Vagina (tissue), 2 donors: ENCODE measurements around the gene ALDH3B2.
"Not testable (repeated sequence)": the region's sequence is repeated elsewhere in the genome, so short reads cannot be mapped to it uniquely, and the experiment has no call there.

Experiments
- CTCF ChIP-seq, 3 experiments: fragments of 450-650 bp in 2 of 3; fragments of 200-600 bp in 1 of 3; sonication (generic) in 1 of 3; IDR thresholded peaks; one replicate each; pipeline ENCODE4 v1.5.1; 2017 to 2019; ENCODE audit warnings: antibody characterized with exemption in 3 of 3, mild to moderate bottlenecking in 2 of 3, moderate library complexity in 2 of 3
- POLR2A ChIP-seq, 2 donors: fragments of 450-650 bp; IDR thresholded peaks; one replicate each; pipeline ENCODE4 v1.6.1; 2017; ENCODE audit warnings: antibody characterized with exemption in 2 of 2, mild to moderate bottlenecking in 2 of 2, moderate library complexity in 2 of 2
- POLR2AphosphoS5 ChIP-seq, 2 donors: sonication (generic); formaldehyde crosslinking; IDR thresholded peaks; one replicate each; pipeline ENCODE4 v1.9.0; 2017; ENCODE audit warnings: antibody characterized with exemption in 2 of 2, mild to moderate bottlenecking in 2 of 2, low read depth in 1 of 2; ENCODE audit not compliant: insufficient read depth in 1 of 2

GRCh38 chr11:67637441-67637840, 37.0 kb downstream of the ALDH3B2 start:
- TF ChIP-seq CTCF (IDR thresholded peaks at IDR 0.05); POLR2AphosphoS5 (IDR thresholded peaks at IDR 0.05; ENCODE audit: insufficient read depth in 1 of 2, low read depth in 1 of 2); POLR2A (IDR thresholded peaks at IDR 0.05): not testable (repeated sequence)
